A204.1 (cell line): ENCODE results near the gene SH3BGRL.
A peak's percentile ranks its signal among the peaks of the same experiment; 100 is the strongest.
"Not testable (repeated sequence)": the region's sequence is repeated elsewhere in the genome, so short reads cannot be mapped to it uniquely, and the experiment has no call there.

ENCODE experiments used
- FAIRE-seq: peaks from 2 replicates; lab custom pipeline; 2012; peaks lifted over from hg19 to GRCh38; lab: Jason Lieb, UNC

SH3BGRL gene

DNA sequence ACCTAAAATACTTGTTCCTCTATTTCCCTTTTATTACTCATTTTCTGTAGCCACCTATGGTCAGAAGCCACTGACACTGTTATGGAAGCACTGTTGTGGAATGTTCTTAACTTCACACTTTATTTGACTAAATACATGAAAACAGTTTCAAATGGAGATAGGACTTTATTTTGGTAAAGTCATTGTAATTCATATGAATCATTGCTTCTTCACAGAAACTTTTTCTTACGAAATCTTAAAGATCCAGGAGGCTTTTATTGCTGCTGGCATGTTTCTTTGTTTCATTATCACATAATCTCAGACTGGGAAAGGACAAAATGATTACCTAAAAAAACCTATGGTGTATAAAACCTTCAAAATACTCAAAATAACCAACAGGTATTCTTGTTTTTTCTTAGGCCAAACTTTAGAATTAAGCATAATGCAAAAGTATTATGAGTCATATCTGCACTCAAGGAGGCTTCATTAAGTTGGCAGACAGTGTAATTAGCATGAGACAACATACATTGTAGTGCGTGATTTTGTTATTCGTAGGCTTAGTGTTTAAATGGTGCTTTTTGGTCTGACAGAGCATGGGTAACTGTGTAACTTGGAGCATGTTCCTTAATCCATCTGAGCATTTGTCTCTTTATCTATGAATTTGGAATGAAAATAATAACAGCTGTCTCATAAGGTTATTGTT lies 58.0 kb downstream of the SH3BGRL start:
- no peak for FAIRE-seq

DNA sequence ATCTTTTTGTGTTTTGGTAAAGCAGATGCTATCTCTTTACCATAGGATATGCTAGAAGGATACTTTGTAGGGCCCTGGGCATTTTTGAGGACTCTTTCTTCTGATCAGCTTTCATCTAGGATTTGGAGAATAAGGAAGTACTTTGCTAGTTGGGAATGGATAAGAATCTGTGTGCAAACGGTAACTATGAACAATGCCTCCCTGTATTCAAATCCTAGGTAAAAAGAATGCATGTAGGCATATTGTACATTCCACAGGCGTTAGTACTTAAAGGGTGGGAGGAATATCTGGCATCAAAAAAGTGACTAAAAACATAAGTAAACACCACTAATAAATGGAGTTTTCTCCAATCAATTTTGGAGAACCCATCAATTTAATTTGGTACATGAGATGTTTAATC lies 59.7 kb downstream of the SH3BGRL start:
- no peak for FAIRE-seq

DNA sequence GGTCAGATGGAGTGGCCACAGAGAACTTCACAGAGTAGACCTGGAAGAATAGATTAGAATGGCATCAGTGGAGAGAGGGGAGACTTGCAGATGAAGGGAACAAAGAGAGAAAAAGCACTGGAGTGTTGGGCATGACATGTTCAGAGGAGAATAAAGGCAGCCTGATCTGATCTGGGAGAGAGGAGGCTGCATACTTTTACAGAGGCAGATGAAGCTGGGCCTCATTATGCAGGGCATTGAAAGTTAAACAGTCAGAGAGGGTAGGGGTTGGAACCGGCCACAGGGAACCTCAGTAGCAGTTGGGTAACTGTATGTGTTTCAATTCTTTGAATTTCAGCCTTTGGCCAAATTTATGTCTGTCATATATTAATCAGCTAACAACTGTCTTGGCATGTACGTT lies 61.2 kb downstream of the SH3BGRL start:
- FAIRE-seq: no peak

DNA sequence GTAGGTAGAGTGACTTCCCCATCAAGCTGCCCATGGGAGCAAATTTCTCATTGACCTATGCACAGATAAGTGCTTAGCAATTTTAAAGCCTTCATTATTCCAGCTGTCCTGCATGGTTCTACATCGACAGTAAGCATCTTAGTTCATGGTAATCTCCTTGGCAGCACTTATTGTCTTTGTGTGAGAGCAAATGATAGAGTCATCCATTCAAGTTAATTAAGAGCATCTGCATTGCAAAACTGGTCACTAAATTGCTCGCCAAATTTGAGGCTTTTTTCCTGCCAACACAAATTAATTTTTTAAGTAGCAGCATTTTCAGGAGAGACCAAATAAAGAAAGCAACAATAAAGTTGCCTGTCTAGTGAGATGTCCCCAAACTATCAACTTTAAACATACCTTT lies 76.7 kb downstream of the SH3BGRL start:
- FAIRE-seq: no peak

DNA sequence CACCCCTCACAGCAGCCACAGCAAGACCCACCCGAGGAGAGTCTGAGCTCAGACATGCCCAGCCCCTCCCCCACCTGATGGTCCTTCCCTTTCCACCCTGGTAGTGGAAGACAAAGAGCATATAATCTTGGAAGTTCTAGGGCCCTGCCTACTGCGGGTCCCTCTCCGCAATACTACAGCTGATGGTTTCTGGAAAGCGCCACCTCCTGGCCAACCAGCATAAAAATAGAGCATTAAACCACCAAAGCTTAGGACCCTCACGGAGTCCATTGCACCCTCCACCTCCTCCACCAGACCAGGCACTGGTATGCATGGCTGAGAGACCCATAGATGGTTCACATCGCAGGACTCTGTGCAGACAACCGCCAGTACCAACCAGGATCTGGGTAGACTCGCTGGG lies 78.2 kb downstream of the SH3BGRL start:
- no peak for FAIRE-seq

DNA sequence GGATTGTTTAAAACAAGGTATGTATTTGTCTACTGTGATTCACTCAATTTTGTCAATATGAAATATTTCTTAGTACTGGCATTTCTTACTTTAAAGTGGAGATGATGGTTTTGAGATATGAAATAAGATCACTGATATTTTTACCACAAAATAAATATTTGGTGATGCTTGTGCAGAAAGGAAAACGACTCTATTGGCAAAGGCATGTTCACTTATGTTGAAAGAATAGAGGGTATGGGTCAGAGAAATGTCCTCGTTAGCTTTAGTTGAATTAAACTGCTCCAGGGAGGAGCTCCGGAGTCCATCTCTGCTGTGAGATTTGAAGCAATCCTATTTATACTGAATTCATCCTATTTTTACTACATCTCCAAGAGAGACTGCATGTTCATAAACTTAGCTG lies 84.2 kb downstream of the SH3BGRL start:
- FAIRE-seq: no peak

DNA sequence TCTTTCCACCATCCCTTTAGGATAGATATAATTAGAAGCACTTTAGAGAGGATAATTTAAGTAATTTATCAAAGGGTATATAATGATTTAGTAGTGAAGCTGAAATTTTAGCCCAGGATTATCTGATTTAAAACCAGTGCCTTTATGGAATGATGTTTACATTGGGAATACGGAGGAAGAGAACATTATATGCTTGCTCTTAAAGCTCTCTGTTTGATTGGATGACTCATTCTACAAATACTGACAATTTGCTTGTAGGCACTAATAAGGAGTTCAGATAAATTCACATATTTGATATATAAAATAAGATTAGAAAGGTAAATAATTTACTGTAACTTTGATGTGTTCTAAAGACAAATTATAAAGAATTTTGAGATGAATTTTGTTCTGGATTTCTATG lies 84.7 kb downstream of the SH3BGRL start:
- no peak for FAIRE-seq

DNA sequence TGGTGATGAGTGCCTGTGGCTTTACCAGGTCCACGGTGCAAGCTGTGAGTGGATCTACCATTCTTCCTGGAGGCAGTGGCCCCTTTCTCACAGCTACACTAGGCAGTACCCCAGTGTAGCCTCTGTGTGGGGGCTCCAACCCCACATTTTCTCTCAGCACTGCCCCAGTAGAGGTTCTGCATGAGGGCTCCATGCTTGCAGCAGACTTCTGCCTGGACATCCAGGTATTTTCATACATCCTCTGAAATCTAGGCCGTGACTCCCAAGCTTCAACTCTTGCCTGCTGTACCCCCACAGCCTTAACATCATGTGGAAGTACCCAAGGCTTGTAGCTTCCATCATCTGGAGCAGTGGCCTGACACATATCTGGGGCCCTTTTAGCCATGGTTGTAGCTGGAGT lies 90.1 kb downstream of the SH3BGRL start:
- no peak for FAIRE-seq

DNA sequence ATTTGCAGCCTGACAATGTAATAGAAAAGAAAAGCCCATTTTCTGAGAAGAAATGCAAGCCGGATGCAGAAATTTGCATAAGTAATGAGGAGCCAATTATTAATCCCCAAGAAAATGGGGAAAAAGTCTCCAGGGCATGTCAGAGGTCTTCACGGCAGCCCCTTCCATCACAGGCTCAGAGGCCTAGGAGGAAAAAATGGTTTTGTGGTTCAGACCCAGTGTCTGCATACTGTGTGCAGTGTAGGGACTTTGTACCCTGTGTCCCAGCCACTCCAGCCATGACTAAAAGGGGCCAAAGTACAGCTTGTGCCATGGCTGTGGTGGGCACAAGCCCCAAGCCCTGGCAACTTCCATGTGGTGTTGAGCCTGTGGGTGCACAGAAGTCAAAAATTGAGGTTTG lies 92.2 kb downstream of the SH3BGRL start:
- FAIRE-seq: no peak

DNA sequence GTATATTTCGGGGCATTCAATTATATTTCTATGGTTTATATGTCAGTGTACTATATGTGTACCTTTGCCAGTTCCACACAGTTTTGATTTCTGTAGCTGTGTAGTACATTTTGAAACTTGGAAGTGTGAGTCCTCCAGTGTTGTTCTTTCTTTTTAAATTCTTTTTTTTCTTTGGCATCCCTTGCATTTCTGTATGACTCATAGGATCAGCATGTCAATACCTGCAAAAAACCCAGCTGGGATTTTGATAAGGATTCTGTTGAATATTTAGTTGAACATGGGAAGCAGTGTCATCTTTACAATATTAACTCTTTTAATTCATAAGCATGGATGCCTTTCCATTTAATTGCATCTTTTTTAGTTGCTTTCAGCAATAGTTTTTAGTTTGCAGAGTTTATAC lies 100.0 kb downstream of the SH3BGRL start:
- FAIRE-seq: no peak

DNA sequence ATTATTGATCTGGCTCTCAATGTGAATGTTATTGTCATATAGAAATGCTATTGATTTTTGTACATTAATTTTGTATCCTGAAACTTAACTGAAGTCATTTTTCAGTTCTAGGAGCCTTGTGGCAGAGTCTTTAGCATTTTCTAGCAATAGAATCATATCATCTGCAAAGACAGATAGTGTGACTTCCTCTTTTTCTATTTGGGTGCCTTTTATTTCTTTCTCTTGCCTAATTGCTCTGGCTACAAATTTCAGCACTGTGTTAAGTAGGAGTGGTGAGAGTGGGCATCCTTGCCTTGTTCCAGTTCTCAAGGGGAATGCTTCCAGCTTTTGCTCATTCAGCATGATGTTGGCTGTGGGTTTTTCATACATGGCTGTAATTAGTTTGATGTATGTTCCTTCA lies 102.7 kb downstream of the SH3BGRL start:
- no peak for FAIRE-seq

DNA sequence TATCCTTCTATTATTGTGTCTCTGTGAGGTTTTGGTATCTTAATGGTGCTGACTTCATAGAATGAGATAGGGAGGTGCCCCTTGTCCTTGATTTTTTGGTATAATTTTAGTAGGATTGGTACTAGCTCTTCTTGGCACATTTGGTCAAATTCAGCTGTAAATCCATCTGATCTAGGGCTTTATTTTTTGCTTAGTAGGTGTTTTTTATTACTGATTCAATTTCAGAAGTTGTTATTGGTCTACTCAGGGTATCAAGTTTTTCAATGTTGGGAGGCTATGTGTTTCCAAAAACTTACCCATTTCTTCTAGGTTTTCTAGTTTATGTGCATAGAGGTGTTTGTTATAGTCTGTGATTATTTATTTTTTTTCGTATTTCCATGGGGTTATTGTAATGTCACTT lies 103.3 kb downstream of the SH3BGRL start:
- no peak for FAIRE-seq

DNA sequence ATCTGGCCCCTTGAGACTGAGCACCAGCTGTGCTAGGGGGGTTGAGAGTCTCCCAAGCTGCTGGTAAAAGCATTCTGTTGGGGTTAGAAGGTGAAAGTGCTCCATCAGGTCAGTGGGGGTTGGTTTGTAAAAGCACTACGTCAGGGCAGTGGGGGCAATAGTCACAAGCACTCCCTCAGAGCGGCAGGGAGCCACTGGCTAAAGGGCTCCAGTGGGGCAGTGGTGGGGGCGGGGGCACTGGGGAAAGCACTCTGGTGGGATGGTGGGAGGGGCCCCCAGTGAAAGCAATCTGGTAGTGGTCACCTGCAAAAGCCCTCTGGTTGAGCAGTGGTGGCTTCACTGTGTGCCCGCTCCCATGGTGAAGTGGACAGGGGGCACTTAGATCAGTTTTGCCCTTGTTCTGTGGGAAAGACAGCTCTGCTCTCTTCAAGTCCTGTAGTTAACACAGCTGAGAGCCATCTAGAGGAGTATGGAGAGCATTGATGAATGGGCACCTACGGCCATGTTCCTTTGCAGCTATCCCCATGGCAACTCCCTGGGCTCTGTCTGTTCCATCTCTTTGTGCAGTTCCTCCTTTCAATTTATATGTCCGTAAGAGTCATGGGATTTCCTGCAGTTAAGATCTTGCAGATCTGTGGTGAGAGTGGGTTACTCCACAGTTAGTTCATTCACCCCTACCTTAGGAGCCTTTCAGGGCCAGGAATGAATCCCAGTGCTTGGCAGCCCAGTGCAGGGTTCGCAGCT lies 106.4 kb downstream of the SH3BGRL start:
- FAIRE-seq: no peak

DNA sequence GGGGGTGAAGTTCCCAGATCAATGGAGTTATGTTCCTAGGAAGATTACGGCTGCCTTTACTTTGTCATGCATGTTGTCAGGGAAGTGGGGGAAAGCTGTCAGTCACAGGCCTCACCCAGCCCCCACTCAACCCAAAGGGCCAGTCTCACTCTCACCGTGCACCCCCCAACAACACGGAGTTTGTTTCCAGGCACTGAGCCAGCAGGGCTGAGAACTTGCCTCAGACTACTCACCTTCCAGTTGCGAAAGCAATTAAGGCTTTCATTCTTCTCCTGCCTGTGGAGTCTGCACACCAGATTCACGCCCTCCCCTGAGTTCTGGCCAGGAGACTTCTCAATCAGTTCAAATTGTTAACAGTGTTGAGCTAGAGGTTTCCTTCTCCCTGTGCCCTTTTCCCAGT lies 114.3 kb downstream of the SH3BGRL start:
- no peak for FAIRE-seq

DNA sequence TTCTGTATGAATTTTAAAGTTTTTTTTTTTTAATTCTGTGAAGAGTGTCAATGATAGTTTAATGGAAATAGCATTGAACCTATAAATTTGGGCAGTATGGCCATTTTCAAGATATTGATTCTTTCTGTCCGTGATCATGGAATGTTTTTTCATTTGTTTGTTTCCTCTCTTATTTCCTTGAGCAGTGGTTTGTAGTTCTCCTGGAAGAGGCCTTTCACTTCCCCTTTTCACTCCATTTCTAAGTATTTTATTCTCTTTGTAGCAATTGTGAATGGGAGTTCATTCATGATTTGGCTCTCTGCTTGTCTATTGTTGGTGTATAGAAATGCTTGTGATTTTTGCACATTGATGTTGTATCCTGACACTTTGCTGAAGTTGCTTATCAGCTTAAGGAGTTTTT lies 129.8 kb downstream of the SH3BGRL start:
- FAIRE-seq: not testable (repeated sequence)

DNA sequence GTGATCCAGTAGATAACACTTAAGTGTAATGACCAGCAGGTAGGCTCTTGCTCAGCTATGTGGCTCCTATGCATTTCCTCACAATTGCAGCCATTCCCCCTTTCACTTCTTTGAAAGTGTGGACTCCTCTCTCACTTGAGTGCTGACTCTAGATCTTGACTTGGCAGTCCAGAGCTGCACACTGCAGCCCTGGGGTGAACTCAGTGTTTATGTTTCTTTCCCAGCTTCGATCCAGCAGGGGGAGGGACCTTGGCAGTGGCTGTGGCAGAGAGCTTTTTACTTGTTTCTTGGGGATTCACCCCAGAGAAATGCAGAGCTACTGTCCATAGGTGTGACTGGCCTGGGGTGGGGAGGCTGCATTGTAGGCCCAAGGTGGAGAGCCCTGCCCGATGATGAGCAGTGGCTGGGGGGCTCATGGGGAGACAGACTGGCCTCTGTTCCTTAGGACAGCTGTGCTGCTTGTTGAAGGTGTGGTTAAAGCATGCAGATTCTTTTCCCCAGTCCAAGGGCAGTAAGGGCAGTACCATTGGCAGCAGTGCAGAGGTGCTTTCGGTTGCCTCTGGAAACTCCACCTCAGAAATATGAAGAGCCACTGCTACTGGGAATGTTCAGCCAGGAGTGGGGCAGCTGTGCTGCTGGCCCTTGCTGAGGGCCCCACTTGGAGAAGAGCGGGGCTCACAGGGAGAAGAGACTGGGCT lies 134.7 kb downstream of the SH3BGRL start:
- no peak for FAIRE-seq

DNA sequence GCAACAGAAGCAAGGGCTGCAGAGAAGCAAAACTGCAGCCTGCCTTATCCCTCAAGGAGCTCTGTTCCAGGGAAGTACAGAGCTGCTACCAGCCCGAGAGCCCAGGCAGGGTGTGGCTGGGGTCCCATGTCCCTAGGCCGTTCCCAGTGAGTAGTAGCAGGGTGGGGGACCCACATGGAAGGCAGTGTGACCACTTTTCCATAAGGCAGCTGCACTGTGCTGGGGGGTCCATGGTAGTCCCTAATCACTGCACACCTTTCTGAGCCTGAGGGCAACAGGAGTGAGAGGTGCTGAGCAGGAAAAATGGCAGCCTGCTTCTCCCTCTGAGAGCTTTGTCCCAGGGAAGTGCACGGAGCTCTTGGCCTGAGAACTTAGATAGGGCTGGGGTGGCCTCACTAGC lies 135.9 kb downstream of the SH3BGRL start:
- no peak for FAIRE-seq

DNA sequence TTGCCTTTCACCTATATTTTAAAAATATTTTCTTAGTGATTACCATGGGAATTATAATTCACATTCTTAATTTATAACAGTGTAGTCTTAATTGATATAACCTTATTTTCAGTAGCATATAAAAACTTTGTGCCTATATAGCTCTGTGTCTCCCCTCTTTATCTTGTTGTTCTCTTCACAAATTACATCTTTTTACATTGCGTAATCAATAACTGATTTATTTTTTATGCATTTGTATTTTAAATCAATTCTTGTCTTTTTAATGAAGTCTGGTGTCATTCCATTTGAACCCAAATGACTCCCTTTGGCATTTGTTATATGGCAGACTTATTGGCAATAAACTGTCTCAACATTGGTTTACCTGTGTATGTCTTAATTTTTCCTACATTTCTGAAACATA lies 137.0 kb downstream of the SH3BGRL start:
- FAIRE-seq: peak; percentile 3

DNA sequence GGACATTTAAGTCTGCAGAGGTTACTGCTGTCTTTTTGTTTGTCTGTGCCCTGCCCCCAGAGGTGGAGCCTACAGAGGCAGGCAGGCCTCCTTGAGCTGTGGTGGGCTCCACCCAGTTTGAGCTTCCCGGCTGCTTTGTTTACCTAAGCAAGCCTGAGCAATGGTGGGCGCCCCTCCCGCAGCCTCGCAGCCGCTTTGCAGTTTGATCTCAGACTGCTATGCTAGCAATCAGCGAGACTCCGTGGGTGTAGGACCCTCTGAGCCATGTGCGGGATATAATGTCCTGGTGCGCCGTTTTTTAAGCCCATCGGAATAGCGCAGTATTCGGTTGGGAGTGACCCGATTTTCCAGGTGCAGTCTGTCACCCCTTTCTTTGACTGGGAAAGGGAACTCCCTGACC lies 143.4 kb downstream of the SH3BGRL start:
- FAIRE-seq: not testable (repeated sequence)
